ENCODE results near the gene PRDM11.

- no peak for TF ChIP-seq CTCF (IDR thresholded peaks at IDR 0.05)
- no peak for TF ChIP-seq POLR2A (IDR thresholded peaks at IDR 0.05; ENCODE audit: low read depth)
- TF ChIP-seq POLR2AphosphoS5 (IDR thresholded peaks at IDR 0.05): no peak
These were observed 38.1 kb upstream of the PRDM11 start for GRCh38 chr11:45108070-45109064.
